ENCODE measurements around the gene ANKRD65. TPM values are rescaled to one million over a fixed set of nuclear protein-coding genes. Genes with fewer than 3 reads are reported as not detected.
"Not testable (repeated sequence)": the region's sequence is repeated elsewhere in the genome, so short reads cannot be mapped to it uniquely, and the experiment has no call there.

The ANKRD65 gene
- total and polyA plus RNA-seq, 7 experiments from 2014 or later: not detected

DNA sequence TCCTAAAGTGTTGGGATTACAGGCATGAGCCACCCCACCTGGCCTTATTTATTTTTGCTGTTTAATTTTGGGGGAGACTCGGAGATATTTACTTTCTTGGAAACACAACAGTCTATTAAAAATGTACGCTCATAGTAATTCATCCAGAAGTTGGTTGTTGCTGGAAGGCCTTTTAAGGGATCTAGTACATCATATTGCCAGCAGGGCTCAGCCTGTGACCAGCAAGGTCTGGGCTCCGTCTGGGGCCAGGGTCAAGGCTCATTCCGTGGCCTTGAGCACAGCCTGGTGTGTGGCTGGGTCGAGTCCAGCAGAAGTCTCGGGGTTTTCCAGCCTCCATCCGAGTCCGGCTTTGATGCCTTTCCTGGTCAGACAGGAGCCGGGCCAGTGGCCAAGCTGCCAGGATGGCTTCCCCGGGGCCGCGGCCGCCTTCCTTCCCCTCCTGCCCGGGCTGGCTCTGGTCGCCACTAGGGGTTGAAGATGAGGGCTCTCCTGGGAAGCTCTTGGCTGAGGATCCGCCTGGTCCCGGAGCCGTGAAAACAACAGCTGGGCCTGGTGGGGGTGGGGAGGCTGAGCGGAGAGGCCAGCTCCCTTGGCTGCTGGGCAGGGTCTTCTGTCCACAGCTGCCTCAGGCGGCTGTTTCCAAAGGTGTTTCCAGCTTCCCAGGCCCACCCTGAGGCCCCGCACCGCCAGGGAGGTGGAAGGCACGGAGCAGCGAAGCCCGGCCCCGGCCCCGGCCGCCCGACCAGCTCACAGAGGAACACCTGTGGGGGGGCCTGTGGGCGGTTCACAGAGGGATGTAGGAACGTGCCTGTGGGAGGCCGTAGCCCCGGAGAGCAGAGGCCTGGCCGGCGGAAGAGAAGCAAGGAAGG, 9.3 kb upstream of the ANKRD65 start:
- intact Hi-C loops (cut with micrococcal nuclease): no loop called here
- H3K27ac ChIP-seq (ENCODE audit: low read depth, low read length): no peak overlapping the region
- POLR2A ChIA-PET: interaction anchor here (0.6 kb wide), 1 partner anchor 137 kb away, joined by 4 read pairs; no protein-coding TSS in a partner anchor
- peaks cover 0 to 4% of the 10 kb centered on the region in 2 donors for H3K4me1 ChIP-seq (ENCODE audit: control insufficient read depth in 2 of 2, insufficient read depth in 2 of 2, low read length in 2 of 2)
- H3K4me3 ChIP-seq (ENCODE audit: low read length): no peak overlapping the region
- H3K9me3 ChIP-seq (ENCODE audit: control insufficient read depth in 2 of 3, low read length in 3 of 3): no peaks in the 10 kb centered on the region
- Mint-ChIP-seq H3K27me3 (peaks cover 17 to 27% (median 20%) of the 10 kb centered on the region in 5 donors), H3K27ac (no peak overlapping the region), H3K4me3 (no peak overlapping the region), H3K9me3 (peaks cover 0 to 4% (median 0%) of the 10 kb centered on the region in 11 donors), H3K4me1 (peaks cover 0 to 18% (median 8%) of the 10 kb centered on the region in 7 donors), H3K36me3 (no peaks in the 10 kb centered on the region)
- no peak for DNase-seq
- no peaks in the 10 kb centered on the region for H3K36me3 ChIP-seq (ENCODE audit: control insufficient read depth in 2 of 3, insufficient read depth in 3 of 3, low read length in 3 of 3)
- no peak for ATAC-seq
- CTCF ChIA-PET: interaction anchor here (1.8 kb wide), 1 partner anchor 11 kb away, joined by 4 read pairs; no protein-coding TSS in a partner anchor
- peaks cover 0 to 9% of the 10 kb centered on the region in 2 donors for H3K27me3 ChIP-seq (ENCODE audit: control insufficient read depth in 2 of 2, insufficient read depth in 2 of 2, low read length in 2 of 2)

DNA sequence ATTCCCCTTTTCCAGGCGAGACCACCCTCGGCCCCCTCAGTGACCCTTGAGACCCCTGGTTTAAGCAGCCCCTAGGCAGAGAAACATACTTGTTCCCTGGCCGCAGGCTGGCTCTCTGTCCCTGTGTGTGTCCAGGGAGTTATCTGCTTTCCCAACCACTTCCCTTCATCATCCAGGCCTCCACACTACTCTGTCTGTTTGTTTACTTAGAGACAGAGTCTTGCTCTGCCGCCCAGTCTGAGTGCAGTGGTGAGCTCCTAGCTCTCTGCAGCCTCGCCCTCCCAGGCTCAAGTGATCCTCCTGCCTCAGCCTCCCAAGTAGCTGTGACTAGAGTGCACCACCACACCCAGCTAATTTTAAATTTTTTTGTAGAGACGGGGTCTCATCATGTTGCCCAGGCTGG, 8.6 kb upstream of the ANKRD65 start:
- peaks cover 0 to 4% (median 0%) of the 10 kb centered on the region in 11 donors for H3K9me3 Mint-ChIP-seq
- H3K4me3 Mint-ChIP-seq: no peak overlapping the region
- H3K4me1 ChIP-seq (ENCODE audit: control insufficient read depth in 2 of 2, insufficient read depth in 2 of 2, low read length in 2 of 2): peaks cover 0 to 1% of the 10 kb centered on the region in 2 donors
- no peaks in the 10 kb centered on the region for H3K36me3 Mint-ChIP-seq
- ChIA-PET CTCF (interaction anchor here (1.8 kb wide), 1 partner anchor 11 kb away, joined by 4 read pairs; no protein-coding TSS in a partner anchor), POLR2A (no interaction called here)
- ATAC-seq (no peak), DNase-seq (no peak)
- H3K27ac ChIP-seq (ENCODE audit: low read depth, low read length): no peak overlapping the region
- H3K4me1 Mint-ChIP-seq: peaks cover 0 to 14% (median 4%) of the 10 kb centered on the region in 7 donors
- H3K27me3 Mint-ChIP-seq: peaks cover 14 to 29% (median 16%) of the 10 kb centered on the region in 5 donors
- peaks cover 0 to 2% of the 10 kb centered on the region in 2 donors for H3K27me3 ChIP-seq (ENCODE audit: control insufficient read depth in 2 of 2, insufficient read depth in 2 of 2, low read length in 2 of 2)
- no peaks in the 10 kb centered on the region for H3K36me3 ChIP-seq (ENCODE audit: control insufficient read depth in 2 of 3, insufficient read depth in 3 of 3, low read length in 3 of 3)
- no peak overlapping the region for H3K4me3 ChIP-seq (ENCODE audit: low read length)
- intact Hi-C loops (cut with micrococcal nuclease): no loop called here
- H3K9me3 ChIP-seq (ENCODE audit: control insufficient read depth in 2 of 3, low read length in 3 of 3): no peaks in the 10 kb centered on the region
- peak overlapping the region in 1 of 9 donors; percentile 9 for H3K27ac Mint-ChIP-seq

DNA sequence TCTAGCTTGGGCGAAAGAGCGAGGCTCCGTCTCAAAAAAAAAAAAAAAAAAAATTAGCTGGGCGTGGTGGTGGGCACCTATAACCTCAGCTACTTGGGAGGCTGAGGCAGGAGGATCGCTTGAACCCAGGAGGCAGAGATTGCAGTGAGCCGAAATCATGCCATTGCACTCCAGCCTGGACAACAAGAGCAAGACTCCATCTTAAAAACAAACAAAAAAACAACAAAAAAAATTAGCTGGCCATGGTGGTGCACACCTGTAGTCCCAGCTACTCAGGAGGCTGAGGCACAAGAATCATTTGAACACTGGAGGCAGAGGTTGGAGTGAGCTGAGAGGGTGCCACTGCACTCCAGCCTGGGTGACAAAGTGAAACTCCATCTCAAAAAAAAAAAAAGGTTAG, 7.9 kb upstream of the ANKRD65 start:
- POLR2A ChIA-PET: interaction anchor here (0.9 kb wide), 1 partner anchor 23 kb away, joined by 3 read pairs; no protein-coding TSS in a partner anchor
- H3K9me3 Mint-ChIP-seq; H3K4me3 ChIP-seq (ENCODE audit: low read length); ATAC-seq; intact Hi-C loops (cut with micrococcal nuclease); H3K36me3 Mint-ChIP-seq; DNase-seq; H3K27me3 ChIP-seq (ENCODE audit: control insufficient read depth in 2 of 2, insufficient read depth in 2 of 2, low read length in 2 of 2); H3K27ac ChIP-seq (ENCODE audit: low read depth, low read length); H3K4me1 ChIP-seq (ENCODE audit: control insufficient read depth in 2 of 2, insufficient read depth in 2 of 2, low read length in 2 of 2); CTCF ChIA-PET; H3K36me3 ChIP-seq (ENCODE audit: control insufficient read depth in 2 of 3, insufficient read depth in 3 of 3, low read length in 3 of 3); H3K9me3 ChIP-seq (ENCODE audit: control insufficient read depth in 2 of 3, low read length in 3 of 3): not testable (repeated sequence)
- Mint-ChIP-seq H3K27ac (peak overlapping the region in 1 of 9 donors; percentile 76), H3K4me3 (peak overlapping the region in 2 of 10 donors; percentile 14 to 72), H3K4me1 (peaks cover 0 to 14% (median 4%) of the 10 kb centered on the region in 7 donors), H3K27me3 (peaks cover 14 to 29% (median 22%) of the 10 kb centered on the region in 5 donors)

DNA sequence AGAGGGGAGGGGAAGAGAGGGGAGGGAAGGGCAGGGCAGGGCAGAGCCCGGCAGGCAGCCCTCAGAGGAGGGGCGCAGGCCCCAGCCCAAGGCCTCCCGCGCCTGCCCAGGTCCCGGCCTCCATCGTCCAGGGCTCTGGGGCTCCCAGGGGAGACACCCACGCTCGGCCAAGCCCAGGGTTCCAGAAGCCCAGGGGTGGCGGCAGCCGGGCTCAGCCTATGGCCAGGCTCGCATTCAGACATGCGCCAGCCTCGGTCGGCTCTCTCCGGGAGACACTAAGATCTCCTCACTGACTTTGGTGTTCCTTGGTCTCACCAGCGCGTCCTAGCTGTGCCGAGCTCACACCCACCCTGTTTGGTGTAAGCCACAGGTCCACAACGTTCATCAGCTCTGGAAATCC, 7.1 kb upstream of the ANKRD65 start:
- intact Hi-C loops (cut with micrococcal nuclease): no loop called here

DNA sequence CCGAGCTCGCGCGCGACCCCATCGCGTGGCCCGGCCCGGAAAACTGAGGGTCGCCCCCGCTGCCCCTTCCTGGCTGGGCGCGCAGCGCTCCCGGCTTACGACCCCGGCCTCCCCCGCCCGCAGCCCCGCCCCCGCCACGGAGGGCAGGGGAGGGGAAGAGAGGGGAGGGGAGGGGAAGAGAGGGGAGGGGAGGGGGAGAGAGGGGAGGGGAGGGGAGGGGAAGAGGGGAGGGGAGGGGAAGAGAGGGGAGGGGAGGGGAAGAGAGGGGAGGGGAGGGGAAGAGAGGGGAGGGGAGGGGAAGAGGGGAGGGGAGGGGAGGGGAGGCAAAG, 6.7 kb upstream of the ANKRD65 start:
- Mint-ChIP-seq H3K9me3 (peaks cover 0 to 4% (median 0%) of the 10 kb centered on the region in 11 donors), H3K27ac (no peak overlapping the region), H3K4me1 (peaks cover 0 to 12% (median 4%) of the 10 kb centered on the region in 7 donors), H3K27me3 (peaks cover 16 to 30% (median 28%) of the 10 kb centered on the region in 5 donors), H3K4me3 (no peak overlapping the region), H3K36me3 (no peaks in the 10 kb centered on the region)
- Histone ChIP-seq H3K27ac (ENCODE audit: low read depth, low read length) (no peak overlapping the region), H3K36me3 (ENCODE audit: control insufficient read depth in 2 of 3, insufficient read depth in 3 of 3, low read length in 3 of 3) (no peaks in the 10 kb centered on the region), H3K27me3 (ENCODE audit: control insufficient read depth in 2 of 2, insufficient read depth in 2 of 2, low read length in 2 of 2) (no peaks in the 10 kb centered on the region), H3K4me3 (ENCODE audit: low read length) (no peak overlapping the region), H3K4me1 (ENCODE audit: control insufficient read depth in 2 of 2, insufficient read depth in 2 of 2, low read length in 2 of 2) (no peaks in the 10 kb centered on the region), H3K9me3 (ENCODE audit: control insufficient read depth in 2 of 3, low read length in 3 of 3) (no peaks in the 10 kb centered on the region)
- ChIA-PET CTCF (no interaction called here), POLR2A (interaction anchor here (0.6 kb wide), 1 partner anchor 161 kb away, joined by 3 read pairs; no protein-coding TSS in a partner anchor)
- intact Hi-C loops (cut with micrococcal nuclease): no loop called here
- ATAC-seq (no peak), DNase-seq (no peak)

More for the DNA sequence above, 7.1 kb upstream of the ANKRD65 start:
- Mint-ChIP-seq H3K27ac (peak overlapping the region in 2 of 9 donors; percentile 47 to 76), H3K4me3 (peak overlapping the region; percentile 42 to 72 (median 64)), H3K9me3 (peaks cover 0 to 4% (median 0%) of the 10 kb centered on the region in 11 donors), H3K36me3 (no peaks in the 10 kb centered on the region), H3K27me3 (peaks cover 14 to 29% (median 24%) of the 10 kb centered on the region in 5 donors), H3K4me1 (peaks cover 0 to 12% (median 4%) of the 10 kb centered on the region in 7 donors)
- Histone ChIP-seq H3K27me3 (ENCODE audit: control insufficient read depth in 2 of 2, insufficient read depth in 2 of 2, low read length in 2 of 2) (no peaks in the 10 kb centered on the region), H3K27ac (ENCODE audit: low read depth, low read length) (no peak overlapping the region), H3K4me1 (ENCODE audit: control insufficient read depth in 2 of 2, insufficient read depth in 2 of 2, low read length in 2 of 2) (no peaks in the 10 kb centered on the region), H3K9me3 (ENCODE audit: control insufficient read depth in 2 of 3, low read length in 3 of 3) (no peaks in the 10 kb centered on the region), H3K4me3 (ENCODE audit: low read length) (no peak overlapping the region), H3K36me3 (ENCODE audit: control insufficient read depth in 2 of 3, insufficient read depth in 3 of 3, low read length in 3 of 3) (no peaks in the 10 kb centered on the region)
- ATAC-seq (no peak), DNase-seq (no peak)
- ChIA-PET POLR2A (interaction anchor here (0.6 to 0.9 kb wide), 2 partner anchors 22 to 161 kb away, joined by 3 read pairs; no protein-coding TSS in a partner anchor), CTCF (no interaction called here)

DNA sequence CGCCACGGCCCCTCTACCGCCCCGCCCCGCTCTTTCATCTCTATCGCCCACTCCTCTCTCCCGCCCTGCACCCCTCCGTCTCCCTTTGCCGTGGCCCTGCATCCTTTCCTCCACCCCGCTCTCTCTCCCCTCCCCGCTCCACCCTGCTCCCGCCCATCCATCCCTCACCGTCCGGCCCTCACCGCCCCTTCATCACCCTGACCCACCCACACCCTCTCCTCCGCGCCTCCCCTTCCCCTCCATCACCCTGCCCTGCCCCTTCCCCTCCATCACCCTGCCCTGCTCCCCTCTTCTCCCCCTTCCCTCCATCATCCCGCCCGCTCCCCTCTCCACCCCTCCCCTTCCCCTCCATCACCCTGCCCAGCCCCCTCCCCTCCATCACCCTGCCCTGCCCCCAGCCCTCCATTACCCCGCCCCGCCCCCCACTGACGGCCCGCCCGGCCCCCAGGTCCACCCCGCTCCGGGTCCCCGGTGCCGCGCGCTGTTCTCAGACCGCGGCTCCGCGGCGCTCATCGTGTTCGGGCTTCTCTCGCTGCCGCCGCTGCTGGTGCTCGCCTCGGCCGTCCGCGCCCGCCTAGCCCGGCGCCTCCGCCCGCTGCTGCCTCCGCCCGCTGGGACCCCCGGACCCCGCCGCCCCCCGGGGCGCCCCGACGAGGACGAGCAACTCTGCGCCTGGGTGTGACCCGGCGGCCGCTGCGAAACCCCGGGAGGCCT, 6.2 kb upstream of the ANKRD65 start:
- Histone ChIP-seq H3K36me3 (ENCODE audit: control insufficient read depth in 2 of 3, insufficient read depth in 3 of 3, low read length in 3 of 3) (no peaks in the 10 kb centered on the region), H3K4me3 (ENCODE audit: low read length) (no peak overlapping the region), H3K27ac (ENCODE audit: low read depth, low read length) (no peak overlapping the region), H3K9me3 (ENCODE audit: control insufficient read depth in 2 of 3, low read length in 3 of 3) (no peaks in the 10 kb centered on the region), H3K27me3 (ENCODE audit: control insufficient read depth in 2 of 2, insufficient read depth in 2 of 2, low read length in 2 of 2) (no peaks in the 10 kb centered on the region), H3K4me1 (ENCODE audit: control insufficient read depth in 2 of 2, insufficient read depth in 2 of 2, low read length in 2 of 2) (no peaks in the 10 kb centered on the region)
- H3K36me3 Mint-ChIP-seq: no peaks in the 10 kb centered on the region
- H3K4me1 Mint-ChIP-seq: peaks cover 0 to 12% (median 4%) of the 10 kb centered on the region in 7 donors
- intact Hi-C loops (cut with micrococcal nuclease): no loop called here
- ATAC-seq: no peak
- ChIA-PET CTCF (no interaction called here), POLR2A (no interaction called here)
- peaks cover 0 to 4% (median 0%) of the 10 kb centered on the region in 11 donors for H3K9me3 Mint-ChIP-seq
- peaks cover 16 to 34% (median 31%) of the 10 kb centered on the region in 5 donors for H3K27me3 Mint-ChIP-seq
- no peak overlapping the region for H3K4me3 Mint-ChIP-seq
- H3K27ac Mint-ChIP-seq: no peak overlapping the region
- DNase-seq: no peak

Measured in naive thymus-derived CD4-positive, alpha-beta T cell (primary cell).